Activated T-cell treated with anti-CD3 and anti-CD28 coated beads, Interleukin-2, amount 50 U/mL, for 1 hour (primary cell): ENCODE results near the gene AP3B1.

Experiments used
- DNase-seq: peaks from one replicate; pipeline ENCODE4 v3.0.0-alpha.2; 2020

Gene AP3B1

GRCh38 chr5:78289911-78290310 lies 4.6 kb downstream of the AP3B1 start:
- DNase-seq = no peak

GRCh38 chr5:78288246-78288645 lies 6.3 kb downstream of the AP3B1 start:
- DNase-seq = no peak

- no peak for DNase-seq
These were observed 6.7 kb downstream of the AP3B1 start for GRCh38 chr5:78287833-78288232.

GRCh38 chr5:78287169-78287568 lies 7.3 kb downstream of the AP3B1 start:
- no peak for DNase-seq

- no peak for DNase-seq
These were observed 8.2 kb downstream of the AP3B1 start for GRCh38 chr5:78286290-78286689.

- no peak for DNase-seq
These were observed 10.7 kb downstream of the AP3B1 start for GRCh38 chr5:78283802-78284201.

GRCh38 chr5:78283105-78283504 lies 11.4 kb downstream of the AP3B1 start:
- DNase-seq = no peak

- no peak for DNase-seq
These were observed 14.2 kb downstream of the AP3B1 start for GRCh38 chr5:78280261-78280660.

- no peak for DNase-seq
These were observed 15.3 kb downstream of the AP3B1 start for GRCh38 chr5:78279194-78279593.

GRCh38 chr5:78277715-78278114 lies 16.8 kb downstream of the AP3B1 start:
- no peak for DNase-seq

GRCh38 chr5:78275998-78276543 lies 18.4 kb downstream of the AP3B1 start:
- DNase-seq = no peak

- DNase-seq = no peak
These were observed 19.8 kb downstream of the AP3B1 start for GRCh38 chr5:78274540-78275197.

GRCh38 chr5:78273436-78273835 lies 21.1 kb downstream of the AP3B1 start:
- no peak for DNase-seq

GRCh38 chr5:78271766-78272165 lies 22.7 kb downstream of the AP3B1 start:
- no peak for DNase-seq

- DNase-seq = no peak
These were observed 25.3 kb downstream of the AP3B1 start for GRCh38 chr5:78269088-78269703.

GRCh38 chr5:78268356-78268755 lies 26.1 kb downstream of the AP3B1 start:
- no peak for DNase-seq

GRCh38 chr5:78265163-78265562 lies 29.3 kb downstream of the AP3B1 start:
- DNase-seq = no peak

GRCh38 chr5:78264600-78264999 lies 29.9 kb downstream of the AP3B1 start:
- no peak for DNase-seq

GRCh38 chr5:78260771-78261170 lies 33.7 kb downstream of the AP3B1 start:
- DNase-seq = no peak

- no peak for DNase-seq
These were observed 41.3 kb downstream of the AP3B1 start for GRCh38 chr5:78253201-78253600.

GRCh38 chr5:78252715-78253114 lies 41.8 kb downstream of the AP3B1 start:
- DNase-seq = no peak

- DNase-seq = no peak
These were observed 42.7 kb downstream of the AP3B1 start for GRCh38 chr5:78251663-78252284.

GRCh38 chr5:78245136-78245535 lies 49.4 kb downstream of the AP3B1 start:
- no peak for DNase-seq

- DNase-seq = no peak
These were observed 50.9 kb downstream of the AP3B1 start for GRCh38 chr5:78243639-78244038.
